PC-9 (cell line): Measurements from ENCODE around the gene RPTOR. TPM values are rescaled to one million over a fixed set of nuclear protein-coding genes. Genes with fewer than 3 reads are reported as not detected.

Experiments used
- BruUV-seq: library from RNA; stranded (reverse); fragments of 400-500 nt; replicated peaks from 2 replicates; lab custom pipeline; 2021; lab: Mats Ljungman, UMichigan
- CTCF ChIA-PET: fragments of 300-600 bp; sonication (Branson Sonifier 250); formaldehyde crosslinking; loops from one replicate; lab custom pipeline; 2022; ENCODE audit warnings: antibody characterized with exemption; lab: Charles Lee
- POLR2A ChIA-PET: fragments of 300-600 bp; sonication (Branson Sonifier 250); formaldehyde crosslinking; loops from one replicate; lab custom pipeline; 2022; ENCODE audit warnings: antibody characterized with exemption; ENCODE audit not compliant: unreplicated experiment; lab: Charles Lee
- DNase-seq, 2 experiments: peaks; one replicate each; pipeline versions ENCODE4 v3.0.0 to v3.0.0-alpha.2; 2015 to 2022; ENCODE audit warnings: mixed read lengths in 1 of 2
- H2AFZ ChIP-seq: fragments of 200-600 bp; sonication (generic); 2 replicates; pipeline ENCODE4 v1.8.1; 2017; ENCODE audit warnings: antibody characterized with exemption
- H3F3A ChIP-seq: fragments of 200-600 bp; sonication (generic); 2 replicates; pipeline ENCODE4 v1.8.1; 2017; ENCODE audit warnings: antibody characterized with exemption, mild to moderate bottlenecking, low read depth; ENCODE audit not compliant: insufficient read depth
- H3K27ac ChIP-seq: fragments of 200-600 bp; sonication (generic); 2 replicates; pipeline ENCODE4 v1.6.1; 2016; ENCODE audit warnings: mixed run types
- H3K27me3 ChIP-seq: fragments of 200-600 bp; sonication (generic); 2 replicates; pipeline ENCODE4 v1.6.1; 2016; ENCODE audit warnings: low read depth, mixed run types; ENCODE audit not compliant: insufficient read depth
- H3K36me3 ChIP-seq: fragments of 200-600 bp; sonication (generic); 2 replicates; pipeline ENCODE4 v1.6.1; 2016; ENCODE audit warnings: low read depth, mixed run types
- H3K4me1 ChIP-seq: fragments of 200-600 bp; sonication (generic); replicated peaks from 2 replicates; pipeline ENCODE4 v1.6.1; 2016; ENCODE audit warnings: mixed run types; ENCODE audit not compliant: insufficient read depth
- H3K4me2 ChIP-seq: fragments of 200-600 bp; sonication (generic); 2 replicates; pipeline ENCODE4 v1.6.1; 2017; ENCODE audit warnings: mixed run types
- H3K4me3 ChIP-seq: fragments of 200-600 bp; sonication (generic); 2 replicates; pipeline ENCODE4 v1.6.1; 2016; ENCODE audit warnings: mixed run types
- H3K79me2 ChIP-seq: fragments of 200-600 bp; sonication (generic); 2 replicates; pipeline ENCODE4 v1.6.1; 2017; ENCODE audit warnings: low read depth, mixed run types
- H3K9me2 ChIP-seq: fragments of 200-600 bp; sonication (generic); 2 replicates; pipeline ENCODE4 v1.8.1; 2017; ENCODE audit warnings: mild to moderate bottlenecking; ENCODE audit not compliant: insufficient read depth
- H3K9me3 ChIP-seq: fragments of 200-600 bp; sonication (generic); 2 replicates; pipeline ENCODE4 v1.8.1; 2016; ENCODE audit warnings: low read depth; ENCODE audit not compliant: insufficient read depth
- H4K20me1 ChIP-seq: fragments of 200-600 bp; sonication (generic); 2 replicates; pipeline ENCODE4 v1.8.1; 2017; ENCODE audit not compliant: insufficient read depth
- EZH2 ChIP-seq: fragments of 200-600 bp; sonication (generic); IDR thresholded peaks from 2 replicates; pipeline ENCODE4 v1.8.0; 2017; ENCODE audit warnings: antibody characterized with exemption, low read depth
- intact Hi-C: fragments of 100-400 bp; cut with micrococcal nuclease; formaldehyde crosslinking; loops from one replicate; pipeline ENCODE4 v1.10.0; 2022; ENCODE audit not compliant: unreplicated experiment
- total RNA-seq: library from RNA; stranded (reverse); gene quantifications from 2 replicates; pipeline ENCODE4 v1.2.3, GENCODE V29; 2021
- TF ChIP-seq, protein P1 (sequence below): fragments of 200-600 bp; sonication (generic); conservative IDR thresholded peaks from 2 replicates; pipeline ENCODE4 v1.6.1; 2017; ENCODE audit warnings: mixed run types, antibody characterized with exemption, mild to moderate bottlenecking, moderate library complexity

Gene RPTOR
- total RNA-seq, 1 experiment from 2014 or later = 50.8 TPM

DNA sequence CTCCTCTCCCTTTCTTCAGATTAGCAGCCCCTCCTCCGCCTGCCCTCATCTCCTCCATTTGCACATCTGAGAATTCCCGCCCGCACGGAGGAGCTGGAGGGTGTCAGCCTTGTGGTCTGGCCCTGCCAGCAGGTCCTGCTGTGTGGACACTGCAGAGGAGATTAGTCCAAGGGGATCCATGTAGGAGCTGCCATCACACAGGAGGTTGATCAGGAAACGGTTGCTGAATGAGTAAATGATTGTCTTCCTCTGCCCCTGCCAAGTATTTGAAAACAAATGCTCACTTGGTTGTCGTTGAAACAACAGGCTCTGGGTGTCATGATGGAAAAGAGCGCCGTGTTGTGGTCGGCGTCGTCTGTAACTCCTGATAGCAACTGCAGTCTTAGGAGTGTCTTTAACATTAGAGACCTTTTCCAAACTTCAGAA lies 383.2 kb downstream of the RPTOR start:
- no TSS peak for BruUV-seq
- Histone ChIP-seq H2AFZ (no peak overlapping the region), H3K9me2 (no peaks in the 10 kb centered on the region)

DNA sequence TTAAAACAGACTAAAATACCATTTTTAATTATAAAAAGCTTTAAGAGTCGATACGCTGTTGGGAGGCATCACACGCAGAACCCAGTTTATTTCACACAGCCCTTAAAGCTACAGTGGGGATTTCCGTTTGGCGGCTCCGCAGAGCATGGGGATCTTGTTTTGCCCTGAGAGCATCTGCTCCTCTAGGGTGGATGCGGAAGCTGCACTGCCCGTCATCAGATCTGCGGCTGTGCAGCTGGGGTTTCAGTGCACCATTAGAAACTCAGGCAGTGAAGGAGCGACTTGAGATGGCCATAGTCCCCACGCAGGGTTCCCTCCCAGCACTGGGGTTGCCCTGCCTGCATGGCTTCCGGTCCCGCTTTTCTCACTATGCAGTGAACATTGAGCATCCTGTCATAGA lies 384.8 kb downstream of the RPTOR start:
- Histone ChIP-seq H3K4me3 (no peak overlapping the region), H3K9me3 (no peaks in the 10 kb centered on the region), H3K27me3 (no peaks in the 10 kb centered on the region), H3K27ac (no peak overlapping the region), H3K4me2 (no peak overlapping the region), H3K79me2 (no peaks in the 10 kb centered on the region), H3F3A (no peaks in the 10 kb centered on the region), H3K9me2 (no peaks in the 10 kb centered on the region), H3K4me1 (no peaks in the 10 kb centered on the region), H4K20me1 (no peaks in the 10 kb centered on the region), H3K36me3 (no peaks in the 10 kb centered on the region), H2AFZ (no peak overlapping the region)
- ChIA-PET POLR2A (no interaction called here), CTCF (no interaction called here)
- intact Hi-C loops = no loop called here
- BruUV-seq = no TSS peak
- TF ChIP-seq, protein P1, sequence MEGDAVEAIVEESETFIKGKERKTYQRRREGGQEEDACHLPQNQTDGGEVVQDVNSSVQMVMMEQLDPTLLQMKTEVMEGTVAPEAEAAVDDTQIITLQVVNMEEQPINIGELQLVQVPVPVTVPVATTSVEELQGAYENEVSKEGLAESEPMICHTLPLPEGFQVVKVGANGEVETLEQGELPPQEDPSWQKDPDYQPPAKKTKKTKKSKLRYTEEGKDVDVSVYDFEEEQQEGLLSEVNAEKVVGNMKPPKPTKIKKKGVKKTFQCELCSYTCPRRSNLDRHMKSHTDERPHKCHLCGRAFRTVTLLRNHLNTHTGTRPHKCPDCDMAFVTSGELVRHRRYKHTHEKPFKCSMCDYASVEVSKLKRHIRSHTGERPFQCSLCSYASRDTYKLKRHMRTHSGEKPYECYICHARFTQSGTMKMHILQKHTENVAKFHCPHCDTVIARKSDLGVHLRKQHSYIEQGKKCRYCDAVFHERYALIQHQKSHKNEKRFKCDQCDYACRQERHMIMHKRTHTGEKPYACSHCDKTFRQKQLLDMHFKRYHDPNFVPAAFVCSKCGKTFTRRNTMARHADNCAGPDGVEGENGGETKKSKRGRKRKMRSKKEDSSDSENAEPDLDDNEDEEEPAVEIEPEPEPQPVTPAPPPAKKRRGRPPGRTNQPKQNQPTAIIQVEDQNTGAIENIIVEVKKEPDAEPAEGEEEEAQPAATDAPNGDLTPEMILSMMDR = no peak
- TF ChIP-seq EZH2 = no peak
- no peak for DNase-seq

More for the DNA sequence above, 383.2 kb downstream of the RPTOR start:
- ChIA-PET POLR2A (no interaction called here), CTCF (no interaction called here)
- H3K36me3 ChIP-seq = no peaks in the 10 kb centered on the region
- H3K4me2 ChIP-seq = no peak overlapping the region
- H4K20me1 ChIP-seq = no peaks in the 10 kb centered on the region
- no peaks in the 10 kb centered on the region for H3K9me3 ChIP-seq
- H3K27ac ChIP-seq = no peak overlapping the region
- intact Hi-C loops = no loop called here
- H3K27me3 ChIP-seq = no peaks in the 10 kb centered on the region
- H3K79me2 ChIP-seq = no peaks in the 10 kb centered on the region
- TF ChIP-seq EZH2 = no peak
- TF ChIP-seq, protein P1 = no peak
- H3K4me3 ChIP-seq = no peak overlapping the region
- no peaks in the 10 kb centered on the region for H3K4me1 ChIP-seq
- no peaks in the 10 kb centered on the region for H3F3A ChIP-seq
- no peak for DNase-seq

DNA sequence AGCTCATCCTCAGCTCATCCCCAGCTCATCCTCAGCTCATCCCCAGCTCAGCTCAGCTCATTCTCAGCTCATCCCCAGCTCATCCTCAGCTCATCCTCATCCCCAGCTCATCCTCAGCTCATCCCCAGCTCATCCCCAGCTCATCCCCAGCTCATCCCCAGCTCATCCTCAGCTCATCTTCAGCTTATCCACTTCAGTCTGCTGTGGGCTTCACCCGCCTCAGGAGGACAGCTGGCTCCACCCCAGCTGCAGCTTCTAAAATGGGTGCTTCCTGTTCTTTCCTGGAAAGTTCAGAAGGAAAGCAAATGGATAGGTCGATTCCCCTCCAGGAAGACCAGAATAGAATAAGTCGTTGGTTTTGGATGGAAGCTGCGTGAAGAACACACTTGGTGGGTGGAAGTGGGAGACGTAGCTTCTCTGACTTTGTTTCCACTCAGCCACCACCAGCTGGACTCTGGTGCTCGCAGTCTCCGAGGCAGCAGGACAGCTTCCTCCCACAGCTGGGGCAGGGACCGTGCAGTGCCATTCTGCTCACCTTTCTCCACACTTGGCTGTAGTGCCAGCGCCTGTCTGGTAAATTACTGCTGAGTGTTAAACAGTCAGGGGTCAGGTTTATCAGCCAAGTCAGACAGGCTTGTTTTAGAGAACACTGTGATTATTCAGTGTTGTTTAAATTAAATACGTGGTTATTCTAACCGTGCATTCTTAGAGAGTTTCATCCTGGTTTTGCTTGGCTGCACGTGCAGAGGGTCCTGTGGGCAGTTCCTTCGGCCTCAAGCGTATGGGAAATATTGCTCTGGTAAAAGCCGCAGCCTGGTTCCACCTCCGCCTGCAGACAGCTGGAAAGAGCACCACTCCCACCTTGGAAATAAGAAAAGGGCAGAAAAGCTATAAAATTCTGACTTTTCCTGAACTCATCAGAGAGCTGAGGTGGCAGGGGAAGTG lies 386.0 kb downstream of the RPTOR start:
- H2AFZ ChIP-seq = no peak overlapping the region
- intact Hi-C loops = no loop called here
- H3K79me2 ChIP-seq = no peaks in the 10 kb centered on the region
- POLR2A ChIA-PET = no interaction called here
- no peak overlapping the region for H3K27ac ChIP-seq
- H3K4me2 ChIP-seq = no peak overlapping the region
- CTCF ChIA-PET = no interaction called here
- no peaks in the 10 kb centered on the region for H3K27me3 ChIP-seq
- H3K4me3 ChIP-seq = no peak overlapping the region
- no peaks in the 10 kb centered on the region for H3K9me2 ChIP-seq
- H3K36me3 ChIP-seq = no peaks in the 10 kb centered on the region
- H4K20me1 ChIP-seq = no peaks in the 10 kb centered on the region
- H3K9me3 ChIP-seq = no peaks in the 10 kb centered on the region
- H3F3A ChIP-seq = no peaks in the 10 kb centered on the region
- TF ChIP-seq, protein P1 = no peak
- TF ChIP-seq EZH2 = no peak
- DNase-seq = no peak
- no TSS peak for BruUV-seq
- no peaks in the 10 kb centered on the region for H3K4me1 ChIP-seq
